Bronchial epithelial cell (primary cell): Measurements from ENCODE around the gene MPRIP. TPM values are rescaled to one million over a fixed set of nuclear protein-coding genes. Genes with fewer than 3 reads are reported as not detected.
A peak's percentile ranks its signal among the peaks of the same experiment; 100 is the strongest.

Experiments used
- DNase-seq: peaks from one replicate; pipeline ENCODE4 v3.0.0-alpha.2; 2010; ENCODE audit warnings: low read depth
- FAIRE-seq: peaks from 2 replicates; lab custom pipeline; 2011; peaks lifted over from hg19 to GRCh38; lab: Jason Lieb, UNC
- H3K27me3 ChIP-seq: 2 replicates; pipeline ENCODE4 v1.5.1; 2011; ENCODE audit warnings: low read length; ENCODE audit not compliant: control insufficient read depth, insufficient read depth
- H3K36me3 ChIP-seq: 2 replicates; pipeline ENCODE4 v1.5.1; 2011; ENCODE audit warnings: low read length; ENCODE audit not compliant: control insufficient read depth, insufficient read depth
- H3K4me3 ChIP-seq: 2 replicates; pipeline ENCODE4 v1.5.1; 2011; ENCODE audit warnings: mild to moderate bottlenecking, low read depth, low read length, control low read depth
- CTCF ChIP-seq: IDR thresholded peaks from 2 replicates; pipeline ENCODE4 v1.5.1; 2011; ENCODE audit warnings: mild to moderate bottlenecking, moderate library complexity, low read length, control low read depth, inconsistent platforms; ENCODE audit not compliant: insufficient read depth, severe bottlenecking
- total RNA-seq: library from RNA; depleted of rRNA; stranded (reverse); fragments of >200 nt; gene quantifications from 2 replicates; pipeline ENCODE4 v1.2.1, GENCODE V29; 2014

Gene MPRIP
- total RNA-seq, 1 donor from 2014 or later, result 183 TPM

- DNase-seq (no peak), FAIRE-seq (no peak)
- no peak overlapping the region for H3K4me3 ChIP-seq
Observed at GRCh38 chr17:17089796-17090641, 47.8 kb downstream of the MPRIP start.

GRCh38 chr17:17090642-17091103 lies 48.4 kb downstream of the MPRIP start:
- Histone ChIP-seq H3K27me3 (no peaks in the 10 kb centered on the region), H3K36me3 (peaks cover 13% of the 10 kb centered on the region), H3K4me3 (no peak overlapping the region)
- FAIRE-seq (peak; percentile 32), DNase-seq (peak; percentile 59)
- TF ChIP-seq CTCF, result no peak

More at GRCh38 chr17:17089796-17090641, 47.8 kb downstream of the MPRIP start:
- peaks cover 10% of the 10 kb centered on the region for H3K36me3 ChIP-seq
- no peaks in the 10 kb centered on the region for H3K27me3 ChIP-seq
- TF ChIP-seq CTCF, result no peak

- no peak for DNase-seq
Observed at GRCh38 chr17:17091276-17091675, 49.0 kb downstream of the MPRIP start.

GRCh38 chr17:17091856-17092756 lies 49.8 kb downstream of the MPRIP start:
- H3K36me3 ChIP-seq, result peaks cover 21% of the 10 kb centered on the region
- H3K27me3 ChIP-seq, result no peaks in the 10 kb centered on the region
- DNase-seq (no peak), FAIRE-seq (no peak)
- no peak overlapping the region for H3K4me3 ChIP-seq
- TF ChIP-seq CTCF, result no peak

More at GRCh38 chr17:17091276-17091675, 49.0 kb downstream of the MPRIP start:
- no peak overlapping the region for H3K4me3 ChIP-seq
- FAIRE-seq, result no peak
- no peaks in the 10 kb centered on the region for H3K27me3 ChIP-seq
- no peak for TF ChIP-seq CTCF
- H3K36me3 ChIP-seq, result peaks cover 16% of the 10 kb centered on the region

- H3K4me3 ChIP-seq, result no peak overlapping the region
- no peak for FAIRE-seq
- peaks cover 25% of the 10 kb centered on the region for H3K36me3 ChIP-seq
- TF ChIP-seq CTCF, result no peak
- no peaks in the 10 kb centered on the region for H3K27me3 ChIP-seq
- DNase-seq, result no peak
Observed at GRCh38 chr17:17093764-17094163, 51.5 kb downstream of the MPRIP start.
